Endothelial cell of umbilical vein (primary cell): ENCODE results near the gene ARMCX6. TPM values are rescaled to one million over a fixed set of nuclear protein-coding genes. Genes with fewer than 3 reads are reported as not detected.
A peak's percentile ranks its signal among the peaks of the same experiment; 100 is the strongest.

Experiments
- BruUV-seq: library from RNA; stranded (reverse); fragments of 400-500 nt; replicated peaks from 2 replicates; lab custom pipeline; 2021; lab: Mats Ljungman, UMichigan
- CTCF ChIA-PET: fragments of 300-600, 350-600 bp; sonication (Branson Sonifier 250); formaldehyde crosslinking; loops from one replicate; lab custom pipeline; 2021; ENCODE audit warnings: antibody characterized with exemption, inconsistent platforms; lab: Charles Lee
- POLR2A ChIA-PET: fragments of 300-600, 350-600 bp; sonication (Branson Sonifier 250); formaldehyde crosslinking; loops from one replicate; lab custom pipeline; 2021; ENCODE audit warnings: antibody characterized with exemption, inconsistent platforms; lab: Charles Lee
- DNase-seq: peaks from one replicate; pipeline ENCODE4 v3.0.0-alpha.2; 2011; ENCODE audit warnings: low read depth, low spot score
- FAIRE-seq: peaks from 2 replicates; lab custom pipeline; 2011; peaks lifted over from hg19 to GRCh38; lab: Jason Lieb, UNC
- H2AFZ ChIP-seq: 2 replicates; pipeline ENCODE4 v1.6.0; 2012; ENCODE audit warnings: low read depth, low read length, control low read depth, inconsistent platforms
- H3K27ac ChIP-seq: 2 replicates; pipeline ENCODE4 v1.5.1; 2011; ENCODE audit warnings: low read depth, mild to moderate bottlenecking, control low read depth, low read length, moderate library complexity; ENCODE audit not compliant: insufficient read depth
- H3K27me3 ChIP-seq, 2 experiments: 2 replicates each; pipeline versions ENCODE4 v1.6.0 to v1.6.1; 2011; ENCODE audit warnings: low read length in 2 of 2, mixed read lengths in 1 of 2; ENCODE audit not compliant: control insufficient read depth in 2 of 2, insufficient read depth in 2 of 2
- H3K36me3 ChIP-seq, 2 experiments: 2 replicates in 1 of 2; 3 replicates in 1 of 2; pipeline ENCODE4 v1.5.1; 2011; ENCODE audit warnings: low read length in 2 of 2, mild to moderate bottlenecking in 1 of 2, moderate library complexity in 1 of 2; ENCODE audit not compliant: control insufficient read depth in 2 of 2, insufficient read depth in 2 of 2; ENCODE audit errors: extremely low read depth in 1 of 2
- H3K4me1 ChIP-seq: 3 replicates; pipeline ENCODE4 v1.5.1; 2011; ENCODE audit warnings: mild to moderate bottlenecking, low read length; ENCODE audit not compliant: control insufficient read depth, insufficient read depth; ENCODE audit errors: extremely low read depth
- H3K4me2 ChIP-seq: 2 replicates; pipeline ENCODE4 v1.6.1; 2011; ENCODE audit warnings: low read length, control low read depth, mixed read lengths; ENCODE audit not compliant: insufficient read depth
- H3K4me3 ChIP-seq, 3 experiments: fragments of 200-600 bp in 1 of 3; sonication (generic), shearing (Covaris generic) in 1 of 3; replicated peaks in 1 of 3; 2 replicates each; pipeline ENCODE4 v1.5.1; 2011 to 2016; ENCODE audit warnings: control low read depth in 3 of 3, low read length in 3 of 3, mild to moderate bottlenecking in 2 of 3, inconsistent platforms in 1 of 3, low read depth in 1 of 3, moderate library complexity in 1 of 3; ENCODE audit not compliant: insufficient read depth in 1 of 3
- H3K79me2 ChIP-seq: 2 replicates; pipeline ENCODE4 v1.6.0; 2012; ENCODE audit warnings: low read length, inconsistent platforms; ENCODE audit not compliant: control insufficient read depth, insufficient read depth
- H3K9ac ChIP-seq: replicated peaks from 2 replicates; pipeline ENCODE3; 2011; ENCODE audit warnings: low read length, control low read depth; ENCODE audit not compliant: insufficient read depth; ENCODE audit errors: extremely low read depth
- H3K9me1 ChIP-seq: replicated peaks from 3 replicates; pipeline ENCODE4 v1.6.0; 2011; ENCODE audit warnings: mild to moderate bottlenecking, low read length; ENCODE audit not compliant: control insufficient read depth, insufficient read depth; ENCODE audit errors: extremely low read depth
- H3K9me3 ChIP-seq: replicated peaks from 2 replicates; pipeline ENCODE4 v1.5.1; 2012; ENCODE audit warnings: low read length, inconsistent platforms; ENCODE audit not compliant: control insufficient read depth, insufficient read depth
- H4K20me1 ChIP-seq: replicated peaks from 2 replicates; pipeline ENCODE3; 2011; ENCODE audit warnings: mild to moderate bottlenecking, low read length; ENCODE audit not compliant: control insufficient read depth, insufficient read depth; ENCODE audit errors: extremely low read depth
- CTCF ChIP-seq, 2 donors: IDR thresholded peaks; 1 replicate in 1 of 2; 2 replicates in 1 of 2; pipeline ENCODE4 v1.5.1; 2011; ENCODE audit warnings: low read length in 2 of 2, mild to moderate bottlenecking in 2 of 2, moderate library complexity in 2 of 2, control low read depth in 1 of 2, inconsistent platforms in 1 of 2, low read depth in 1 of 2; ENCODE audit not compliant: insufficient read depth in 1 of 2; ENCODE audit errors: extremely low read depth in 1 of 2
- POLR2A ChIP-seq: IDR thresholded peaks from 2 replicates; pipeline ENCODE4 v1.6.1; 2012; ENCODE audit warnings: low read depth, mild to moderate bottlenecking, control low read depth, low read length
- dilution Hi-C: fragments of 300-500 bp; cut with MboI; formaldehyde crosslinking; loops from one replicate; pipeline ENCODE4 v1.15.0; 2019; ENCODE audit warnings: low sequenced_read_pairs; ENCODE audit not compliant: extremely low pct_ligation_motif_present
- intact Hi-C: fragments of 100-400 bp; cut with micrococcal nuclease; formaldehyde crosslinking; loops from one replicate; pipeline ENCODE4 v1.10.0; 2022
- polyA plus RNA-seq, 4 experiments: library from polyadenylated mRNA; depleted of rRNA in 3 of 4; stranded (reverse) in 3 of 4; unstranded in 1 of 4; fragments of >200 nt; gene quantifications; 2 replicates each; pipeline versions ENCODE4 v1.2.1 to v1.2.3, GENCODE V29; 2011 to 2012; ENCODE audit warnings: missing spikeins in 1 of 4
- small RNA-seq: library from RNA; depleted of rRNA; stranded (forward); fragments of <200 nt; gene quantifications from one replicate; pipeline ENCODE3, GENCODE V24; 2012; ENCODE audit warnings: low replicate concordance, low read depth; ENCODE audit not compliant: insufficient read depth, insufficient read length
- total RNA-seq: library from RNA; stranded (reverse); gene quantifications from 2 replicates; pipeline ENCODE4 v1.2.3, GENCODE V29; 2021

Gene ARMCX6
- total and polyA plus RNA-seq, 2 donors (not counting 3 experiments of a cell fraction or from before 2014, with no cell fraction given), result 71.7 to 98.6 TPM

DNA sequence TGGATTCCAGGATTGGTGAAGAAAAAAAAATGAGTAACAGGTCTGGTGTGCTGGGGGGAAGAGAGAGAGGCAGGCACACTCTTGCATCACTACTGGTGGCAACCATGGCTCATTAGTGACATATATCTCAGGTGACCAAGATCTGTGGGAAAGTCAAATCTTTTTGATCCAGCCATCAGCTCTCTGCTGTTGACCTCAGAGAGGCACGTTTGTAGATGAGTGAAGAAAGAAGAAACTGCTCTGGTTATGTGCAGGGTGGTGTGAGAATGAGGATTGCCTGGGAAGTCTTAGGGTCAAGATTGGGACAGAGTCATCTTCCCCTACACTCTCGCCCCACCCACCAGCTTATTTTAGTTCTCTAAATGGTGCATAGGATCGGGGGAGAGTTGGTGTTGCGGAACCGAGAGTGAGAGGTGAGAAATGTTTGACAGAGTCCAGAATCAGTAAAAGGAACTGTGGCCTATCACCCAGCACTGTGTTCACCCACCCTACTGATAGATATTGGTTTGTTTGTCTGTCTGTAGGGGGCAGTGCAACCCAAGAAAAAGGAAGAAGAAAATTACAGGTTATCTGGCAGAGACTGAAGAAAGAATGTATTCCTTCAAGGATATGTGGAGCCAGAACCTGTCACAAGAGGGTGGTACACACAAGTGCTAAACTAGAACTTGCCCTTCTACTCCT, 21.9 kb downstream of the ARMCX6 start:
- Histone ChIP-seq H3K36me3 (no peaks in the 10 kb centered on the region), H3K9ac (no peak overlapping the region), H3K9me1 (no peaks in the 10 kb centered on the region), H3K4me2 (no peak overlapping the region), H4K20me1 (no peaks in the 10 kb centered on the region), H3K4me3 (no peak overlapping the region), H3K79me2 (no peaks in the 10 kb centered on the region), H3K4me1 (no peaks in the 10 kb centered on the region), H3K27ac (no peak overlapping the region), H3K9me3 (no peaks in the 10 kb centered on the region), H2AFZ (no peak overlapping the region), H3K27me3 (peaks cover 4 to 5% of the 10 kb centered on the region in 2 experiments)
- dilution Hi-C loops, result no loop called here
- DNase-seq, result peak; percentile 75
- intact Hi-C loops, result loop anchor here (5.0 kb wide), 3 partner anchors 161 to 491 kb away; no protein-coding TSS in a partner anchor
- CTCF ChIA-PET, result interaction anchor here (1.4 kb wide), 2 partner anchors 202 to 208 kb away, joined by 4 to 8 read pairs; no protein-coding TSS in a partner anchor
- no TSS peak for BruUV-seq
- FAIRE-seq, result peak; percentile 91
- POLR2A ChIA-PET, result no interaction called here
- TF ChIP-seq CTCF (IDR thresholded peaks at IDR 0.05; ENCODE audit: extremely low read depth in 1 of 2, insufficient read depth in 1 of 2, low read depth in 1 of 2, low read length in 2 of 2), result peak; percentile 45 to 53
- TF ChIP-seq POLR2A, result no peak

Small RNA genes lying within 50 kb of the gene (small RNA-seq; reads per million reads assigned to genes)
- 0.66 reads per million for gene RNU6-30P

Other genes with a start within 250 kb of the ARMCX6 start
- gene BTK, start 231.8 kb downstream of the ARMCX6 start, total RNA-seq, result 0.13 TPM in 1 of 2 replicates, not detected in the other
- 0.11 and 0.21 TPM in 2 replicates for gene BTK, start 231.8 kb downstream of the ARMCX6 start, polyA plus RNA-seq
- 284 and 329 TPM in 2 replicates for gene RPL36A, start 227.0 kb downstream of the ARMCX6 start, total RNA-seq
- 901 and 1,196 TPM in 2 replicates for gene RPL36A, start 227.0 kb downstream of the ARMCX6 start, polyA plus RNA-seq
- 36.8 and 39.4 TPM in 2 replicates for gene GLA, start 210.1 kb downstream of the ARMCX6 start, total RNA-seq
- 30.6 and 33.0 TPM in 2 replicates for gene GLA, start 210.1 kb downstream of the ARMCX6 start, polyA plus RNA-seq
- gene HNRNPH2, start 209.8 kb downstream of the ARMCX6 start, total RNA-seq, result 58.5 and 59.1 TPM in 2 replicates
- 17.0 and 29.3 TPM in 2 replicates for gene HNRNPH2, start 209.8 kb downstream of the ARMCX6 start, polyA plus RNA-seq
- gene ARMCX4, start 132.5 kb downstream of the ARMCX6 start, total RNA-seq, result 17.6 and 19.9 TPM in 2 replicates
- gene ARMCX4, start 132.5 kb downstream of the ARMCX6 start, polyA plus RNA-seq, result 3.8 and 4.7 TPM in 2 replicates
- 19.9 and 22.4 TPM in 2 replicates for gene ARMCX1, start 67.5 kb downstream of the ARMCX6 start, total RNA-seq
- 8.8 and 11.0 TPM in 2 replicates for gene ARMCX1, start 67.5 kb downstream of the ARMCX6 start, polyA plus RNA-seq
- 60.1 and 61.0 TPM in 2 replicates for gene ARMCX3, start 5.2 kb upstream of the ARMCX6 start, total RNA-seq
- 22.7 and 27.7 TPM in 2 replicates for gene ARMCX3, start 5.2 kb upstream of the ARMCX6 start, polyA plus RNA-seq
- 75.2 and 103 TPM in 2 replicates for gene ARMCX2, start 41.9 kb upstream of the ARMCX6 start, total RNA-seq
- gene ARMCX2, start 41.9 kb upstream of the ARMCX6 start, polyA plus RNA-seq, result 37.4 and 41.4 TPM in 2 replicates